GM19240 (cell line): Measurements from ENCODE around the gene PPM1M.

ENCODE experiments used
- DNase-seq: peaks from one replicate; pipeline ENCODE4 v3.0.0; 2011; ENCODE audit warnings: low spot score; ENCODE audit not compliant: insufficient read length

The PPM1M gene

DNA sequence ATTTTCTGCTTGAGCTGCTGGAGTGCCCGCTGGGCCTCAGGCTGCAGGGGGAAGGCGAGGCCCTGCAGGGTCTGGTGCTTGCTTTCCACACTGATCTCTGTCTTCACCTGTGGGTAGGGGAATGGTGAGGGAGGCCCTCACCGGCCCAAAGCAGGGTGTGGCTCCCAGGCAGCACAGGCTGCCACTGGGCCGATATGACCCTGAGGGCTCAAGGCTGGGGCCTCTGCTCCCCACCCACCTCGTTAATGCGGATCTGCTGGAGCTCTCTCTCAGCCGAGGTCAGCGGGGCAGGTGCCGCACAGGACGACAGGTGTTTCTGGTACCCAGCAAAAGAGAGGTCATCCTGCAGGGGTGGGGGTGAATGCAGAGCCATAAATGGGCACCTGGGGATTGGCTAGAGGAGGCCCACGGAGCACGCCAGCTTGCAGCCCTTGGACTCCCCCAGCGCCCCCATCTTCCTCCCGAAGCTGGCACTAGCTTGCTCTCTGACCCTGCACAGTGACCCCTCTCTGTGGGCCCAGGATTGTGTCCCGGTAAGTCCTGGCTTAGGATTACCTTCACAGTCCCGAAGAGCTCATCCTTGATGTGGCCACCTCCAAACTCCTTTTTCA is 14.6 kb upstream of the PPM1M start:
- DNase-seq, result no peak

DNA sequence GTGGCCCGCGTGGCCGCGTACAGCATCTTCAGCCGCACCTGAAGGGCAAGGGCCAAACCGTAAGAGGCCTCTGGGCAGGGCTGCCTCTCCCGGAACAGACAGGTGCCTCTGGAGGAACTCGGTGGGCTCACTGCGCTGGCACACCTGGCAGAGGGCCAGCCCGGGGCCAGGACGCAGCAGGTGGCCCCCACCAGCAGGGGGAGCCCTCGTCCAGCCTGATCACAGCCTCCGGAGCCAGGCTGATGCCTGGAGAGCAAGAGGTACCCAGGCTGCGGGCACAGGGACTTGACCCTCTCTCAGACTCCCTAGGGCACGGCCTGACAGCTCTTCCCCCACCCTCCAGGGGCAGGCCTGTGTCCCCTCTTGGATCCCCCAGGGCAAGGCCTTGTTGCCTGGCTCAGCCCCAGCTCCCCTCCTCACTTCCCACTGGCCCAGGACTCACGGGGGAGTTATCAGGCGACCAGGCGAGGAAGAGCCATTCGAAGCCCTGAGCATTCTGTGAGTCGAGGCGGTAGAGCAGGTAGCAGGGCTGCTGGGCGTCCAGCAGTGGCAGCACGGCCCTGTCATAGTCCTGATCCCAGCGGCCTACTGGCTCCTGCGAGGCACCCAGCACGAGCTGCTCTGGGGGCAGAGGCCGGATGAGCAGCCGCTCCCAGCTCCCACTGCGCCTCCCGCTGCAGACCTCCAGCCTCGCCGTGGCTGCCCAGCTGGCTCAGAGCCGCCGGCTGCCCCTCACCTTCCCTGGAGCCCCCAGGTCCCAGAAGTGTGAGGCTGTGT is 13.9 kb upstream of the PPM1M start:
- no peak for DNase-seq

DNA sequence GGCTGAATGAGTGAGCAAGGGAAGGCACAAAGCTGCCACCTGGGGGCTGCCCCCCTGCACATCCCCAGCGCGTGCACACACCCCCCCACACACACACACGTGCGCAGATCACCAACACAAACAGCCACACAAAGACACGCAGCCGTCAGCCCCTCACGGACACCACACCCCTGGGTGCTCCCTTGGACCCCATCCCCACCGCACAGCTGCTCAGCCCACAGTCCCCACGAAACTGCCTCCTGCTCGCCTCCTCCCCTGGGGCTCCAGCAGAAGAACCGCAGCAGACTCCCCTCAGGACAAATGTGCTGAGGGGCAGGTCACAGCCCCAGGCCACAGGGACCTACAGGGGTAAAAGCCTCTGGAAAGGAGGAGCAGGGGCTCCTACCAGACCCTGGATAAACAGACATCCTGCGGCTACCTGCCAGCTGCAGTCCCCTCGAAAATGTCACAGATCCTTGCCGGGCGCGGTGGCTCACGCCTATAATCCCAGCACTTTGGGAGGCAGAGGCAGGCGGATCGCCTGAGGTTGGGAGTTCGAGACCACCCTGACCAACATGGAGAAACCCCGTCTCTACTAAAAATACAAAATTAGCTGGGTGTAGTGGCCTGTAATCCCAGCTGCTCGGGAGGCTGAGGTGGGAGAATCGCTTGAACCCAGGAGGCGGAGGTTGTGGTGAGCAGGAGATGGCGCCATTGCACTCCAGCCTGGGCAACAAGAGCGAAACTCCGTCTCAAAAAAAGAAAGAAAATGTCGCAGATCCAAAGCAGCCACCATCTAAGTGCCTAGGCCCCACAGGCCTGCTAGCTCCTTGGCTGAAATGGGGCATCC is 13.1 kb upstream of the PPM1M start:
- DNase-seq, result no peak

DNA sequence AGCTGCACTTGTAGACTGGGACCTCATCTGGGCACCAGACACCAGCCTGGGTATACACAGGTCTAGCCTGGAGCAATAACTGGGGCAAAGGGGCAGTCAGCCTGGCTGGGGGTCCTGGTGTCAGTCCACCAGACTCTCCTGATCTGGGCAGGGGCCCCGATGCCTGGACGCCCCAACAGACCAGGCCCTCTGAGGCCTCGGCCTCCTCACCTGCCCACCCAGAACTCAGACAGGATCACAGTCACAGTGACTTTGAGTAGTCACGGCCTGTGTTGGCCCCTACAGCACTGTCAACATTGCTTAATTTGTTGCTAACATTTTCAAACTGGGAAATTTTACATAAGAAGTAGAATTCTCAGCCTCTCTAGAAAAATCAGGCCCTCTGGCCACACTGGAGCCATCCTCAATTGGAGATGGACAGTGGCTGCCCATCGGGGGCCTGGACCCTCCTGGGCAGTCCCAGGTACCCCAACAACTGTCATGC is 12.4 kb upstream of the PPM1M start:
- no peak for DNase-seq

DNA sequence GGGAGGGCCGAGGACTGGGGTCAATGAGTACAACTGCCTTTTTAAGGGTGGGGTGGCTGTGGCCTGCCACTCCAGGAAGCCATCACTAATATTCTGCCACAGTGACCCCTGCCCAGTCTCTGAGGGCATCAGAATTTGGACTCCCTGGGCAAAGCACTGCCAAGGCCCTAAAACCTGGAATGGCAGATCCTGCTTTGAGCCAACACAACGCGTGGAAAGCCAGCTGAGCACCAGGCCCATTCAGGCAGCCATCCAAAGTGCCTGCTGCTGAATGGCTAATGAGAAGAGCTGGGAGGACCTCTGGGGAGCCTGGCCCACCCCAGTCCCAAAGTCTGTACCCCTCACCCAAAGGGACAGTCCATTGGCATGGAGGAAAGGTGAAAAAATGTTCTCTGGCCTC is 11.6 kb upstream of the PPM1M start:
- no peak for DNase-seq

DNA sequence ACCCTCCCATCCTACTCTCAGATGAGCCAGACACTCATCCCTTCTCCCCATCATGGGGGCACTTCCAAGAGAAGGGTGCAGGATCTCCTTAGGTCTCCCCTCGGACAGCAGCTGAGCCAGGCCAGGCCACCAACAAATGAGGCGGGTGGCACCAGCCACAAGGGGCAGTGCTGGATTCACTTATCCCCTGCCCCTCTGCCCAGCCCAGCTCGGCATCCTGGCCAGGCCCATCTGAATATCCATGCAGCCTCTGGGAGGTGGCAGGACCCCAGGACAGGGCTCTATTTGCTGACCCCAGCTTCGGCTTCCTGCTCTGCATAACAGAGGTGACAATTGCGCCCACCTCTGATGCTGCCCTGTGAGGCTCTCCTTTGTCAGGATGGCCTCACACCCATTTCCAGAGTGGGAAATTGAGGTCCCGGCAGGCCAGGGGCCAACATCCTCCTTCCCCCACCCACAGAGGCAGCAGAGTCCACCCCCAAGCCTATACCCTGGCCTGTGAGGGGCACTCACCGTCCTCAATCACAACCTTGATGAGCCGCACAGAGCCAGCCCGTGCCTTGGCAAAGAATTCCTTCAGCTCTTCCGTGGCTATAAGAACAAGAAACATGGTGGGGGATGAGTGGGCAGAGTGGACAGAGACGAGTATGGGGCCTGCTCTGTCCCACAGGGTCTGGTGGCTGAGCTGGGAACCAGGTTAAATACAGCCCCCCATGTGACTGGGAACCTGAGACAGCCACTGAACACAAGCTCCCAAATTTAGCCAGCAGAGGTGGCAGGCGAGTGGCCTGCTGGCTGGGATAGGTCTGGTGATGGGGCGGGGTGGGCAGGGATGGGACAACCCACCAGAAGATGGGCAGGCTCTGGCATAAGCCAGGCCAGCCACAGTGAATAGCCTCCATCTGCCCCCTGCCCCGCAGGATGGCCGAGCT is 10.8 kb upstream of the PPM1M start:
- DNase-seq, result no peak

DNA sequence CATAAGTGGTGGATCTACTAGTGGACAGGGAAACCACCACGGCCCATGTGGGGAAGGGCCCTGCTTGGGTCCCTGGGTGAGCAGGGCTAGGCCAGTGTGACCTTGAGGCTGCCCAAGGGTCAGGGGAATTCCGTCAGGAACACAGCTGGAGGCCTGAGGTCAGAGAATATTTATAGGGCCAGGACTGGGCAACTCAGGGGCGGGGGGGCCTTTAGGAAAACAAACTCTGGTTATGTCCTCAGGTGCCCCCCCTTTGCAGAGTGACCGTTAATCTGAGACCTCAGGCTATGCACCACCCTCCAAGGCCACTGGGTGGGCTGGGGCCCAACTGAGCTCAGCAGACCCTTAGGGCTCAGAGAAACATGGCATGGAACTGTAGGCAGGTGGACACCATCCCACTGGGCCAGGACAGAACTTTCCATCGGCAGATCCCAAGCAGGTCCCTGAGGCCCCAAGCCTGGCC is 9.1 kb upstream of the PPM1M start:
- no peak for DNase-seq

DNA sequence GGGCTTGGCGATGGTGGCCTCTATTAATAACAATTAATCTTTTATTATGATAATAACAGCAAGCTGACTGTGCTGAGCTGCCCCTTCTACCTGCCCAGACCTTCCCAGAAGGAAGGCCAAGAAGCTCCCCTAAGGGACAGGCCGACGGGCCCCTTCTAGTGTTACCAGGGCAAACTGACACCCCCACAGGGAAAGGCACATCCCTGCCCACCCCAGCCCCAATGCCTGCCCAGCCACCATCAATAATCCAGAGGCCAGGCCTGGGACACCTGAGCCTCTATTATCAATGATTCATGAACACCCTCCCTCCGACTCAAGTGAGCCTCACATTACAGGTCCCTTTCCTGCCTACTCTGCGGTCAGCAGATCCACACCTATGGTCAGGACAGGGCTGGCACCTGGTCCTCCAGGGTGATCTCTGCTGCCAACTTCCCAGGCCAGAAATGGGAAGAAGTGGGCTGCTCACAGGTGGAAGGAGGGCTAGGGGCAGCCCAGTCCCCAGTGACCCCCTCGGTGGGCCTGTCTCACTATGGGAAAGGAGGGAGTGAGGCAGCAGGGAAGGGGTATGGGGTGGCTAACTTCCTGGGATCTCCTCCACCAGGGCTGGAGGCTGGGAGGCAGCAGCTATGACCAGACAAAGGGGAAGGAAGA is 8.4 kb upstream of the PPM1M start:
- no peak for DNase-seq

DNA sequence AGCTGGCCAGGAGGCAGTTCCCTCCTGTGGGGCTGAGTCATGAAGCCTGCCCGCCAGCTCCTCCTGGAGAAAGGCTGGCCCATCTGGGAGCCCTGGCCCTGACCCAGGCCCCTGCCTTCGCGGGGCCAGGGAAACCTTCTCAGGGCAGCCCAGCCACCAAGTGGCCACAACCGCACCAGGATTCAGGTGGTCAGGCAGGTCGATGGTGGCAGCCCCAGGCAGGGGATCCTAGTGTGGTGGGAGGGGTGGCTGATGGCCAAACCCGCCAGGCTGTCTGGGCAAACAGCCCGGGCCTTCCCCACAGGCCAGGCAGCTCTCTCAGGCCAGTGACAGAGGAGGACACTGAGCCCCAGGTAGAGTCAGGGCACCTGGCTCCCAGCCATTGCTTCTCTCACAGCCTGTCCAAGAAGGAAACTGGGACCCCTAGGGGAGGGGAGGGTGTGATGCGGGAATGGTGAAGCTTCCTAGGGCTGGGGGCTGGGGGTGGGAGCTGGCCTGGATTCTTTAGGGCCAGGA is 7.8 kb upstream of the PPM1M start:
- DNase-seq, result no peak

DNA sequence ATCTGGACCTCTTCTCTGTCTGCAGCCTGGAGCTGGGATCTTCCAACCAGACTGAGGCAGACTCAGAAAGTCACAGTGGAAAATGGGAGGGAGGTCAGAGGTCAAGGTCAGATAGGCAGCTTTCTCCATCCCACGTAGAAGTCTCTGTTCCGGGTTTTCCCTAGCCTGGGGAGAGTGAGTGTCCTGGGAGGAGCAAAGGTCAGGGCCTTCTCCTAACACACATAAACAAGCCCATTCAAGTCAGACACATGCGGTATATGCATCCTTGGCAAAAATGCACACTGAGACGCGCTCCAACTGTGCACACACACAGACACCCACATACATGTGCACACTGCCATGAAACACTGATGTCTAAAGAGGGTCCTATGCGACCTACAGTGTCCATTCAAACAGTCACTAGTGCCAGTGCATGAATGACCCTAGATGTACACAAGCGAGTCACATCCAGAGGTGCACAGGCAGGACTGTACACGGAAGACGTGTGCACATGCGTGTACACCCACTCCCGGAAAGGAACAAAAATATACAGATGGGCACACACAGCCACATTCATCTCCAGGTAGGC is 7.3 kb upstream of the PPM1M start:
- no peak for DNase-seq

DNA sequence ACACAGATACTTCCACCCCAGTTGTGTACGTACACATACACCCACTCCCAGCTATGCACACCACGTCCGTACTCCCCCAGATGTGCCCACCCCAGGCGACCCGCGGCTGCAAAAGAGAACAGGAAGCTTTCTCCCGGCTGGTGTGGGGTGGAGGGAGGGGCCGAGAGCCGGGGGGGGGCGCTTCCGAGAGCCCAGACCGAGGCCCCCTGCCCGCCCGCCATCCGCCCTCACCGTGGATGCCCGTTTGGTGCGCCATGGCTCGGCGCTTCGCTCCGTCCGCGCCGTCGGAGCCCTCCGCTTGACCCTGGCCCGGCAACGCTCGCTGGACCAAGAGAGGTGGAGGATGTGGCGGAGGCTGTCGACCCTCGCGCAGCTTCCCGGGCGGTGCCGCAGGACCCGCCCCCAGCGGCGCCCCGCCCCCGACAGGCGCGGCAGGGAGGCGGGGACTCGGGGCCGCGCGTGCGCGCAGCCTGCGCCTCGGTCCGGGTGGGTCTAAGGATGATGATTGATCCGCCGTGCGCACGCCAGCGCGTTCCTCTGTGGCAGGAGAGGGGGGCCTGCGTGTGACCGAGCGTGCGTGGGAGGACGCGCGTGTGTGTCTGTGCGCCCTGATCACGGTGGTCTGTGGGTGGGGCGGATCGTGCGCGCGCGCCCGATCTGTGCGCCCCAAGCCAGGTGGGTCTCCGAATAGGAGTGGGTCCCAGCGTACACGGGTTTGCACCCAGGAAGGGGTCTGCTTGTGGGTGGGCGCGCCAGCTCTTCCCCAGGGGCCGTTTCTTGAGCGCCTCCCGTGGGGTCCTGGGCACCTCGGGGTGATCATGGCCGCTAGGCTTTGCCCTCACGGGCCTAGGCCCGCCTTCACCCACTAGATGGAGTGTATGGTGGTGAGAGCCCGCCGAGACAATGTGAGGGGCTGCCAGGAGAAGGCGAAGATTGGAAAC is 6.5 kb upstream of the PPM1M start, which contains the start of gene TWF2:
TWF2 (minus strand) TSS at position 398 of the 941 bp plus-strand sequence; CDS start at position 256, 142 bp downstream.
- peak; percentile 94 for DNase-seq

DNA sequence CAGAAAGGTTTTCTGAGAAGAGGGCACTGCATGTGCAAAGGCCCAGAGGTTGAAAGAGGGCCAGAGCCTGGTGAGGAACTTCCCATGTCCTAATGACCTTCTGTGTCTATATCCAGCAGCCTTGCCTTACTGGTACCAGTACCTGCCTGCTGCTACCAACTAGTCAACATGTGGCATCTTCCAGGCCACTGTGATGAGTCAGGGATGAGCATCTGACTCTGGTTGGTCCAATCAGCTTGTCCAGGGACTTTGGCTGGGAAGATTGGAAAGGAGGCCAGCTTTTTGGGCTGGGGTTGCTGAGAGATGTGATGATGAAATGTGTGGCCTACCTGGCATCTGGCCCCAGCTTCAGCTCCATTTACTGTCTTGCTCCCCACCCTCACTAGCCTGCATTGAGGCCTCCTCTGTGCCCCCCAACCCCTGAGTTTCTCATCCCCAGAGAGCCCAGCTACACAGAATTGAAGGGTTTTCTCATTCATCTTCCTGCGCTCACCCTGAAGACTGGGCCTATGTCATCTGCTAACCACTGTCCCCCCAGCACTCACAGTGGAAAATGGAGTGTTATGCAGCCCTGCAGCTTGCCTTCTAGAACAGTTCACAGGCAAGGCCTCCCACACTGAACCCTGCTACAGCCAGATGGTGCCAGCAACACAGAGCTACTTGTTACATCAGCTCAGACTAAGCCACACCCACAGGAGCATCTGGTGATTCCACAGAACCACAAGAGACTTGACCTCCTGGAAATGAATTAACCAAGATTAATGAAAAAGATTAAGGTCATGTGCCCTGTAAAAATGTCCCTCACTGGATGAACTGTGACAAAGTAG is 5.3 kb upstream of the PPM1M start:
- no peak for DNase-seq

DNA sequence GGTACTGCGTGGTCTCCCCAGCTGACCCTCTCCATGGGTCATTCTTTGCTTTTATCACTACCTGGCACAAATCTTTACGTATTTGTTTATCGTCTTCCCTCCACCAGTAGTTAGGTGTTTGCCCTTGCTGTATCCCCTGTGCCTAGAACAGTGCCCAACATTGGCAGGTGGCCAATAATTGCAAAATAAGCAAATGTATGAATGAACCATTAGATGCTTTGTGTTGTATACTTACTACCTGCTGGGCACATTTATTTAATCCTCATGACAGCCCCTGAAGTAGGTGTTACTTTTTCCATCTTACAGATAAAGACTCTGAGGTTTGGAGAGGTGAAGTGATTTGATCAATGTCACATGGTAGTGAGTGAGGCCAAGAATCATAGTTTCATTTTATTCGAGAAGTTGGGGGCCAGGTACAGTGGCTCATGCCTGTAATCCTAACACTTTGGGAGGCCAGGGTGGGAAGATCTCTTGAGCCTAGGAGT is 4.6 kb upstream of the PPM1M start:
- no peak for DNase-seq

DNA sequence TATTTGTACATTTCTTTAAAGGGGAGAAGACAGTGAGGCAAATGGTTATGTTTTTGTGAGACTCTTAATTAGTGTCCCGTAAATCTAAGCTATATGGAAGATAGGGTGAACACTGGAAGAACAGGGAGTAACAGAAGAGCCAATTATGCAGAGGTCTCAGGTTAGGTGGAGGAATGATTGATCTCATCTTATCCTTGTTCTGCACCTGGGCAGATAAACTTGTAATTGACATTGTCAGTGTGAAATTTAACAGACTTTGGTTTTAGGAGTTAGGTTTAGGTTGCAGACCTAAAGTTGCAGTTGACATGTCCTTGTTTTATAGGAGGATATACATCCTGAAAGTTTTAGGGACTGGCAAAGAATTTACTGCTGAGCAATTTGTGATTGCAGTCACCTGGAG is 3.5 kb upstream of the PPM1M start:
- DNase-seq, result no peak

DNA sequence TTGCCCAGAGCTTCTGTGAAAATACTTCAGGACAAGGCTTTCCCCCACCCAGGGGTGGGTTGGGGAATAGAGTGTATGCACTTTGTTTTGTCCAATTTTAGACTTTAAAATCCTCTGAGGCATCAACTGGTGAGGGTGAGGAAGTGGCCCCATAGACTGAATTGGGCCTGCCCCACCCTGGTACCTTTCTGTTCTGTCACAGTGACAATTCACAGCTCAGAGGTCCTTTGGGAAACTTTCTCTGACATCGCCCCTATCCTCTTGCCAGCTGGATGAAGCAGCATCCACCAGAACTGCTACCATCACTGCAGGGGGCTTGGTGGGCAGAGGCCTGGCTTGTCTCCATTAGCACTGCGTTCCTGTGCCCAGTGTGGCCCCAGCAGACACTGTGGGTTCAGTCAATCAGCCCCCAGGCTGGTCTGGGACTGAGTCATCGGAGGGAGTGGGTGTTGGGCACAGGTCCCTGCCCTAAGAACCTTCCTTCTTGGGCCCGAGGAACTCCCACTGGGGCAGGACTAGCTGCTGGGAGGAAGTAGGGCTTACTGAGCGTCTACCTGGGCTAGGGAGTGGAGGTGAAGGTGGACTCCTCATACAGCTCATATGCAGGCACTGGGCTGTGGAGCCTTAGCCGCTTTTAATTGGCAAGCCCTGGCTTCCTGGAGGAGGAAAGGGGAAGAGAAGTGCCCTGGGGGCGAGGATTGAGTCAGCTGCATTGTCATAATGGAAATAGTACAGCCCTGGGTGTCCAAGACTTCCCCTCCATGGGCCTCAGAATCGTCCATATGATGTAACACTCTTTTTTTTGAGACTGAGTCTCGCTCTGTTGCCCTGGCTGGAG is 1.5 kb upstream of the PPM1M start:
- DNase-seq, result peak; percentile 67

DNA sequence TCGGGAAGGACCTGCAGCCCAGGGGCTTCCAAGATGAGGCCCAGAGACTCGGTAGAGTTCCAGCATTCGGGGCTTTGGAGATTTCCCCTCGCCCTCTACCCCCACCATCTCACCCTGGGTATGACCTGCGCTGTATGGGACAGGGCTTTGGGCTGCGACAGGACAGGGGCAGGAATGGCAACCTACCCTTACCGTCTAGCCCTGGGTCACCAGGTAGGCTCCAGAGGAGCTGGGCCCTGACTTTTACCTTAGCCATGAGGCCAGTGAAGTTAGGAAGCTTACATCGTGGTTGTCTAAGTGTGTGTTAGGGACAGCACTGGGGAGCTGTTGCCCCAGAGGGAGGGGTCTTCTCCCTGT is 683 bp downstream of the PPM1M start:
- no peak for DNase-seq
